ENCODE results near the gene CHGA.

The CHGA gene

GRCh38 chr14:92906420-92906819, 16.5 kb upstream of the CHGA start:
- TF ChIP-seq CTCF (IDR thresholded peaks at IDR 0.05; ENCODE audit: low read depth, low read length), result no peak
- no peak for DNase-seq (ENCODE audit: low read depth)
- no peak overlapping the region for H3K4me3 ChIP-seq (ENCODE audit: low read depth, low read length)

GRCh38 chr14:92906823-92907222, 16.1 kb upstream of the CHGA start:
- no peak overlapping the region for H3K4me3 ChIP-seq (ENCODE audit: low read depth, low read length)
- no peak for DNase-seq (ENCODE audit: low read depth)
- TF ChIP-seq MYC (IDR thresholded peaks at IDR 0.05; ENCODE audit: low read depth, low read length), result no peak
- no peak for TF ChIP-seq CTCF (IDR thresholded peaks at IDR 0.05; ENCODE audit: low read depth, low read length)

- TF ChIP-seq MYC (IDR thresholded peaks at IDR 0.05; ENCODE audit: low read depth, low read length), result no peak
- no peak for TF ChIP-seq POLR2A (IDR thresholded peaks at IDR 0.05; ENCODE audit: extremely low read depth, insufficient read length)
- no peak for TF ChIP-seq MAX (IDR thresholded peaks at IDR 0.05; ENCODE audit: low read depth, low read length)
- TF ChIP-seq CTCF (IDR thresholded peaks at IDR 0.05; ENCODE audit: low read depth, low read length), result no peak
- H3K4me3 ChIP-seq (ENCODE audit: low read depth, low read length), result no peak overlapping the region
- no peak for DNase-seq (ENCODE audit: low read depth)
These were observed 15.5 kb upstream of the CHGA start for GRCh38 chr14:92907316-92907911.

GRCh38 chr14:92914087-92914656, 8.8 kb upstream of the CHGA start:
- H3K4me3 ChIP-seq (ENCODE audit: low read depth, low read length), result no peak overlapping the region
- DNase-seq (ENCODE audit: low read depth), result peak; percentile 52
- TF ChIP-seq CTCF (IDR thresholded peaks at IDR 0.05; ENCODE audit: low read depth, low read length) (no peak), POLR2A (IDR thresholded peaks at IDR 0.05; ENCODE audit: extremely low read depth, insufficient read length) (no peak), MAX (IDR thresholded peaks at IDR 0.05; ENCODE audit: low read depth, low read length) (no peak), MYC (IDR thresholded peaks at IDR 0.05; ENCODE audit: low read depth, low read length) (no peak)

GRCh38 chr14:92916201-92916600, 6.7 kb upstream of the CHGA start:
- TF ChIP-seq POLR2A (IDR thresholded peaks at IDR 0.05; ENCODE audit: extremely low read depth, insufficient read length) (no peak), MAX (IDR thresholded peaks at IDR 0.05; ENCODE audit: low read depth, low read length) (no peak), MYC (IDR thresholded peaks at IDR 0.05; ENCODE audit: low read depth, low read length) (no peak), CTCF (IDR thresholded peaks at IDR 0.05; ENCODE audit: low read depth, low read length) (no peak)
- H3K4me3 ChIP-seq (ENCODE audit: low read depth, low read length), result no peak overlapping the region
- DNase-seq (ENCODE audit: low read depth), result no peak
